Renal cortical epithelial cell (primary cell): ENCODE results near the gene TMX4. TPM values are rescaled to one million over a fixed set of nuclear protein-coding genes. Genes with fewer than 3 reads are reported as not detected.
"Not testable (repeated sequence)": the region's sequence is repeated elsewhere in the genome, so short reads cannot be mapped to it uniquely, and the experiment has no call there.

ENCODE experiments used
- DNase-seq: peaks from one replicate; pipeline ENCODE4 v3.0.0-alpha.2; 2011; ENCODE audit warnings: low read depth
- total RNA-seq: library from RNA; depleted of rRNA; stranded (reverse); fragments of >200 nt; gene quantifications from 2 replicates; pipeline ENCODE4 v1.2.3, GENCODE V29; 2014

The TMX4 gene
- total RNA-seq, 1 donor from 2014 or later = 31.1 TPM

GRCh38 chr20:7971536-7972280 is 47.9 kb downstream of the TMX4 start:
- no peak for DNase-seq

- DNase-seq = peak; percentile 44
These were observed 52.2 kb downstream of the TMX4 start for GRCh38 chr20:7967199-7967844.

- DNase-seq = no peak
These were observed 53.4 kb downstream of the TMX4 start for GRCh38 chr20:7966176-7966575.

- DNase-seq = peak; percentile 91
These were observed 60.1 kb downstream of the TMX4 start for GRCh38 chr20:7959484-7959883.

GRCh38 chr20:7956561-7956960 is 63.0 kb downstream of the TMX4 start:
- not testable (repeated sequence) for DNase-seq

- no peak for DNase-seq
These were observed 69.2 kb downstream of the TMX4 start for GRCh38 chr20:7950387-7950786.

GRCh38 chr20:7943891-7944290 is 75.7 kb downstream of the TMX4 start:
- DNase-seq = no peak

- DNase-seq = peak; percentile 36
These were observed 79.2 kb downstream of the TMX4 start, which contains the start of gene HAO1 for GRCh38 chr20:7940341-7940740. Gene HAO1, minus strand, starts transcription at chr20:7940458. Its CDS starts 36 bp downstream, at chr20:7940422.

- DNase-seq = no peak
These were observed 79.9 kb downstream of the TMX4 start for GRCh38 chr20:7939663-7940062.

GRCh38 chr20:7938058-7938457 is 81.5 kb downstream of the TMX4 start:
- peak; percentile 6 for DNase-seq

- DNase-seq = no peak
These were observed 82.2 kb downstream of the TMX4 start for GRCh38 chr20:7937328-7937727.

- DNase-seq = no peak
These were observed 84.5 kb downstream of the TMX4 start for GRCh38 chr20:7935027-7935551.

- DNase-seq = no peak
These were observed 86.2 kb downstream of the TMX4 start for GRCh38 chr20:7933346-7933745.

- peak; percentile 19 for DNase-seq
These were observed 89.2 kb downstream of the TMX4 start for GRCh38 chr20:7930343-7930742.

Other genes with a start within 250 kb of the TMX4 start
- gene HAO1, start 79.3 kb downstream of the TMX4 start, total RNA-seq = 0.05 TPM in 1 of 2 replicates, not detected in the other
- gene PLCB1, start 112.5 kb upstream of the TMX4 start, total RNA-seq = 0.17 and 2.0 TPM in 2 replicates